GM18511 (cell line): ENCODE results near the gene MAML2.

Experiments
- ATAC-seq: cut with Tn5 transposase; IDR thresholded peaks from one replicate; pipeline ENCODE4 v1.9.1; 2021; ENCODE audit warnings: mild to moderate bottlenecking, moderate library complexity; ENCODE audit not compliant: unreplicated experiment

Gene MAML2

DNA sequence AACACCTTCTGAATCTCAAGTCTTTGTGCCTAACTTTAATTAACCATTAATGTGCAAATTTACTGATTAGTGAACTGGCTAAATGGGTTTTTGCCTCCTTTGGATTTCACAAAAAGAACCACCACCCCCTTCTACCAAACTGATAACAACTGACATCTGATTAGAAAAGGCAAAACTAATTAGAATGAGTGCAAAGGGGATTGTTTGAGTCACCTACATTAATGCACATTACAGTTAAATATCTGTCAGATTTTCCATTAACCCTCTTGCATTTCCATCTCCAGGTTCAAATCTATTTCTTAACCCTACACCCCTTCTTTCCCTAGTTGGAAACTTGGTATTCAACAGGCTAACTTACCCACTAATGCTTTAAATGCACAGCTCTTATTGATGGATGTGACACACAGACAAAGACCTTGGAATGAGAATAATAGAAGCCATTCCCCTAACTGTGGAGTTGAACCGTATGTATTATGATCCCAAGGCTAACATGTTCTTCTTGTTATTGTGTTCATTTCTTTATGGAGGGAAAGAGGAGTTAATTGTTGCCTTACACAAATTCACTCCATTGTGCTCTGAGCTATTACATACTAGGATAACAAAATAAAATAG is 257.6 kb downstream of the MAML2 start:
- no peak for ATAC-seq

GRCh38 chr11:96084610-96085318 is 258.2 kb downstream of the MAML2 start:
- ATAC-seq: no peak

DNA sequence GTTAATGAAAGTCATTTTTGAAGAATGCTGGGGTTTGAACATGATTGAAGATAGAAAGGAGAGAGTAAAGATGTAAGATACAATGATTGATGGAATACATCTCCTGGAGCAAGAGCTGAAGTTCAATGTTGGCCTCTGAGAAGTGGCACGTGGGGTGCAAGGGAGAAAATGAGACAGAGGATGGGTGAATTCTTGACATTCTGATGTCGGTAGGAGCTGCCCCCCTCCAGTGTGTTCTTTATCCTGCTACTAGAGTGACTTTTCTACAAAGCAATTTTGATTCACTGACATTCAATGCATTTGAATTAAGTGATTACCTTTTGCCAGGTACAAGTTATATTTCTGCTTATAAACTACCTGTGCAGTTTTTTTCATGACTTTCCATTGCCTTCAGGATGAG is 260.1 kb downstream of the MAML2 start:
- no peak for ATAC-seq

- no peak for ATAC-seq
These were observed 260.7 kb downstream of the MAML2 start for GRCh38 chr11:96082002-96082899.

GRCh38 chr11:96081561-96081960 is 261.4 kb downstream of the MAML2 start:
- no peak for ATAC-seq

GRCh38 chr11:96079691-96080090 is 263.3 kb downstream of the MAML2 start:
- no peak for ATAC-seq

GRCh38 chr11:96075532-96075959 is 267.4 kb downstream of the MAML2 start:
- peak; percentile 82 for ATAC-seq

- ATAC-seq: peak; percentile 56
These were observed 268.3 kb downstream of the MAML2 start for GRCh38 chr11:96074551-96075310.

GRCh38 chr11:96073536-96073935 is 269.5 kb downstream of the MAML2 start:
- no peak for ATAC-seq

DNA sequence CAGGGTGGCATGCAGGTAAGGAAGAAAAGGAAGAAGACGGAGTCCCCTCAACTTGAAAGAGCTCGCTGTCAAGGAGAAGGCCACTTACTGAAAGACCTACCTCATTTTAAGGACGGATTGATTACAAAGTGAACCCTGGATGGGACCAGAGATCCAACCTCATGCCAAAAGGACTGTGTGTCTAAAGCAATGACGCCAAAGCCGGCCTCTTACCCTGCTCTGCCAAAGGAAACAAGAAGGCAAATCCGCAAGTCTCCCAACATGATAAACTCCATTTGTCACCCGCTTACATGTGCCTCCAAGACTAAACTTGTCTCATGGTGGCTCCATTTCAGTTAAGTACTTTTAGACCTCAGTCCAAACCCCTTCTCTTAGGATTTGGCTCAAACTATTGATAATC is 270.4 kb downstream of the MAML2 start:
- no peak for ATAC-seq

- ATAC-seq: no peak
These were observed 272.5 kb downstream of the MAML2 start for GRCh38 chr11:96070453-96070852.

DNA sequence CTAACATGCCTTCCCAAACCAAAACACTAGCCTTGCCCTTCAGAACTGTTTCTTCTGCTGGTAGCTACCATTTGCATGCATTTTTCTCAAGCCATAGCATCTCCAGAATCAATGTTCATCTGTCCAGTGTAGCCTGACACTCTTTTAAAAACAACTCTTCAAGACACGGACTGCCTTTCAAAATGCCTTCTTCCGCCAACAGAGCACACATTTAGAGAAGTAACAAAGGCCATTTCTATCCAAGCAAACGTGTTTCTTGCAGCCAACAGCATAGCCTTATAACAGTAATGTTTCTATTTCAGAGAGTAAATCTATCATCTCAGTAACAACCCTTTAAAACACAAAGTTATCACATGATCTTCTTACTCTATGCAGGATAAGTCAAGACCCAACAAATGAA is 275.8 kb downstream of the MAML2 start:
- no peak for ATAC-seq

GRCh38 chr11:96065379-96065778 is 277.6 kb downstream of the MAML2 start:
- no peak for ATAC-seq

GRCh38 chr11:96063886-96064285 is 279.1 kb downstream of the MAML2 start:
- ATAC-seq: no peak

- ATAC-seq: no peak
These were observed 279.9 kb downstream of the MAML2 start for GRCh38 chr11:96063053-96063452.

DNA sequence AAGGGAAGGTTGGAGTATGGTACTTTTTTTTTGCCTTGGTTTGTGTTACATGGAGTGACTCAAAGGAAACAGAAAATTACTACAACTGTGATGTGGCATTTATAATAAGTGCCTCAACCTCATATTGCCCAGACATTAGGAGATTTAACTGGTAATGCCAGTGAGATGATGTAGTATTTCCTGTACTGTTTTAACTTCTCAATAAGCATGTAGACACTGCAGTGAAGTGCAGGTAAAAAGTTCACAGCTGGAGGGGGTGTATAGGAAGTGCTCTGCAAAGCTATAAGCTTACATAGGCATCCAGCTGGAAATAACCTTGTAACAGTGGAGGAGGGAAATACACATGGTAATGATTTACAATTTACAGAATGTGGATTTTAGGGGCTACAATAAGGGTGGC is 280.9 kb downstream of the MAML2 start:
- peak; percentile 88 for ATAC-seq

DNA sequence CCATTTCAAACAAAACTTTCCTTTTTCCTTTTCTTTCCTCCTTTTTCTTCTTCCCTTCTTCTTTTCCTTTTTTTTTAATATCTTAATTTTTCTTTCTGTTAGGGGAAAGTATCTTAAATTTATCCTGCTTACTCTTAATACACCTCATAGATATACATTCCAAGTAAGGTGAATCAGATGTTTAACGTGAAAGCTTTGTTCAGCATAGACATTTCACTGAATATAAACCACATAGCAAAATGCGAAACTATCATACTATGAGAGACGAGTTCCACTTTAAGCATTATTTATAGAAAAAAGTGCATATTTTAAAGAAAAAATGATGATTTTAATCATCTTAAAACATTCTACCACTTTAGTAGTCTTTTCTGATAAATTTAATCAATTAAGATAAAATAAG is 281.3 kb downstream of the MAML2 start:
- ATAC-seq: no peak

DNA sequence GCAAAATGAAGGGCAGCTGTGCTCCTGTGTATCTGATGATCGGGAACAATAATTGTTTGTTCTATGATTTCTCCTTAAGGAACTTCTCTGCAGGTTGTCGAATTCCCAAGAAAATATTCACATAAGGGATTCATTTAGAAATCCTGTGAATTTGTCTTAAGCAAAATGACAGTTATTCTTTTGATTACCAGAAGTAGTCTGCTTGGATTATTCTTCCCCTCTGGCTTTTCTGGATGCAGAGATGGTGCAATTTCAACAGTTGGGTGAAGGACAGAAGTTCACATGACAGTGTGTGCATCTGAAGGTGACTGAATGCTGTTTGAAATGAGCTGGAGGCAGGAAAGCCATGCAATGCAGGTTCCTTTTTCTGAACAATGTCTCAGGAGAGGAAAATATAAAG is 281.9 kb downstream of the MAML2 start:
- ATAC-seq: no peak

GRCh38 chr11:96057502-96057901 is 285.5 kb downstream of the MAML2 start:
- ATAC-seq: no peak

GRCh38 chr11:96056576-96056975 is 286.4 kb downstream of the MAML2 start:
- no peak for ATAC-seq
